NCI-H2196 (cell line): ENCODE results near the gene ZNF534.
"Not testable (repeated sequence)": the region's sequence is repeated elsewhere in the genome, so short reads cannot be mapped to it uniquely, and the experiment has no call there.

Experiments
- DNase-seq: peaks from one replicate; lab custom pipeline; 2025; ENCODE audit not compliant: unreplicated experiment; lab: John Stamatoyannopoulos, UW

ZNF534 gene

DNA sequence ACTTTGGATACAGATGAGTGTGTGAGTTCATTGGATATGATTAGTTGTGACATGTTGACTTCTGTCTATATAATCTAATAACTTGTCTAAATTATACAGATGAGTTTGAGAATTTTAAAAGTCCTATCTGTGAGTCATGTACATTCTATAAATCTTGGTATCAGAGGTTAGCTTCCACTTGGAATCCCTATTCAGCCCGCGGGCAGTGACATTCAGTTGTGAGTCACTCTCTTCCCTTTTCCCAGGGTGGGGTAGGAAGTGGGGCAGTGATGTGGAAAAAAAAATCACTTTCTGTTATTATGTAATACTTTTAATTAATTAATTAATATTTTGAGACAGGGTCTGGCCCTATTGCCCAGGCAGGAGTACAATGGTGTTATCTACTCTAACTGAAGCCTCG, 65.6 kb downstream of the ZNF534 start:
- DNase-seq = no peak

DNA sequence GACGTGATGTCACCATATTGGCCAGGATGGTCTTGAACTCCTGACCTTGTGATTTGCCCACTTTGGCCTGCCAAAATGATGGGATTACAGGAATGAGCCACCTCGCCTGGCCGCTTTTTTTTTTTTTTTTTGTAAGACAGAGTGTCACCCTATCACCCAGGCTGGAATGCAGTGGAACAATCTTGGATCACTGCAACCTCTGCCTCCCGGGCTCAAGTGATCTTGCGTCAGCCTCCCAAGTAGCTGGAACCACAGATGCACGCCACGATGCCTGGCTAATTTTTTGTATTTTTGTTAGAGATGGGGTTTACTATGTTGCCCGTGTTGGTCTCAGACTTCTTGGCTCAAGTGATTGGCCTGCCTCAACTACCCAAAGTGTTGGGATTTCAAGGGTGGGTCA, 69.6 kb downstream of the ZNF534 start:
- DNase-seq = no peak

DNA sequence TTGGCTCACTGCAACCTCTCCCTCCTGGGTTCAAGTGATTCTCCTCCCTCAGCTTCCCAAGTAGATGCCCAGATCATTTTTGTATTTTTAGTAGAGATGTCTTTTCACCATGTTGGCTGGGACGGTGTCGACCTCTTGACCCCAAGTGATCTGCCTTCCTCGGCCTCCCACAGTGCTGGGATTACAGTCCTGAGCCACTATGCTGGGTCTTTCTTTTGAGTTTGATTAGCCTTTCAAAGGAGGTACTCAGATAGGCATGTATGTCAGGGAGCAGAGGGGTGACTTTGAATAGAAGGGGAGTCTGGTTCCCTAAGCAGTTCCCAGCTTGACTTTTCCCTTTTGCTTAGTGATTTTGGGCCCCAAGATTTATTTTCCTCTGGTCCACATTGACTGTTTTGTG, 71.5 kb downstream of the ZNF534 start:
- not testable (repeated sequence) for DNase-seq

DNA sequence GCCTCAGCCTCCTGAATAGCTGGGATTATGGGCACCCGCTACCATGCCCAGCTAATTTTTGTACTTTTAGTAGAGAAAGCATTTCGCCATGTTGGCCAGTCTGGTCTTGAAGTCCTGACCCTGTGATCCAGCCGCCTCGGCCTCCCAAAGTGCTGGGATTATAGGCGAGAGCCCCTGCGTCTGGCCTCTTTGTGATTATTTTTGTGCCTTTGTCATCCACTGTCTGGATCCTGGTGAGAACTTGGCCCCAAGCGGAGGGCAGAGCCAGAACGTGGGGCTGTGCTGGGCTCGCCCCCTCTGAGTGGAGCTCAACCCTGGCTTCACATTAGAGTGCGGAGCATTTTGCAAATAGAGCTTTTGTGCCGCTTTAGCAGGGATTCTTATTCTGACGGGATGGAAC, 72.0 kb downstream of the ZNF534 start:
- DNase-seq = not testable (repeated sequence)
